ENCODE data around the gene BCOR. TPM values are rescaled to one million over a fixed set of nuclear protein-coding genes. Genes with fewer than 3 reads are reported as not detected.

BCOR gene
- total RNA-seq, 1 experiment from 2014 or later: 48.3 TPM

GRCh38 chrX:40019541-40019940 lies 78.2 kb downstream of the BCOR start:
- intact Hi-C loops (cut with micrococcal nuclease; ENCODE audit: unreplicated experiment) (no loop called here), in situ Hi-C loops (cut with HindIII; ENCODE audit: low pct_unique_long_range_greater_than_20kb, low sequenced_read_pairs) (no loop called here)
- BruUV-seq (replicated peaks): no TSS peak
- ATAC-seq (no peak), DNase-seq (ENCODE audit: low read depth, low spot score) (no peak)
- H3K36me3 ChIP-seq (ENCODE audit: control insufficient read depth, insufficient read depth, low read length): no peaks in the 10 kb centered on the region
- ChIA-PET POLR2A (no interaction called here), CTCF (no interaction called here)
- H3K27me3 ChIP-seq (ENCODE audit: control insufficient read depth, insufficient read depth, low read length): no peaks in the 10 kb centered on the region
- H3K4me1 ChIP-seq (ENCODE audit: control insufficient read depth, insufficient read depth, low read length): no peaks in the 10 kb centered on the region
- H3K4me3 ChIP-seq (ENCODE audit: low read depth in 2 of 2, low read length in 2 of 2): no peak overlapping the region
- no peak overlapping the region for H3K27ac ChIP-seq (ENCODE audit: low read length)
- no peak for TF ChIP-seq POLR2AphosphoS5 (IDR thresholded peaks at IDR 0.05; ENCODE audit: low read depth, low read length)
- no peak for TF ChIP-seq CTCF (IDR thresholded peaks at IDR 0.05)
- TF ChIP-seq REST (IDR thresholded peaks at IDR 0.05; ENCODE audit: insufficient read depth in 1 of 2, low read depth in 2 of 2, low read length in 1 of 2): no peak
- no peak for TF ChIP-seq TCF7L2 (IDR thresholded peaks at IDR 0.05; ENCODE audit: low read depth, low read length)
- TF ChIP-seq SIN3A (IDR thresholded peaks at IDR 0.05; ENCODE audit: borderline replicate concordance, insufficient read depth, low read depth, low read length): no peak
- H3K9me3 ChIP-seq (ENCODE audit: control insufficient read depth, insufficient read depth, low read depth, low read length): no peaks in the 10 kb centered on the region

- CTCF ChIA-PET: no interaction called here
Measured at GRCh38 chrX:40018041-40018440, 79.7 kb downstream of the BCOR start.

More at GRCh38 chrX:40018041-40018440, 79.7 kb downstream of the BCOR start:
- Histone ChIP-seq H3K27ac (ENCODE audit: low read length) (no peak overlapping the region), H3K27me3 (ENCODE audit: control insufficient read depth, insufficient read depth, low read length) (no peaks in the 10 kb centered on the region), H3K4me1 (ENCODE audit: control insufficient read depth, insufficient read depth, low read length) (no peaks in the 10 kb centered on the region), H3K9me3 (ENCODE audit: control insufficient read depth, insufficient read depth, low read depth, low read length) (no peaks in the 10 kb centered on the region), H3K4me3 (ENCODE audit: low read depth in 2 of 2, low read length in 2 of 2) (no peak overlapping the region), H3K36me3 (ENCODE audit: control insufficient read depth, insufficient read depth, low read length) (no peaks in the 10 kb centered on the region)
- POLR2A ChIA-PET: no interaction called here
- in situ Hi-C loops (cut with HindIII; ENCODE audit: low pct_unique_long_range_greater_than_20kb, low sequenced_read_pairs): no loop called here
- DNase-seq (ENCODE audit: low read depth, low spot score) (no peak), ATAC-seq (no peak)
- no TSS peak for BruUV-seq (replicated peaks)
- intact Hi-C loops (cut with micrococcal nuclease; ENCODE audit: unreplicated experiment): no loop called here
- no peak for TF ChIP-seq CTCF (IDR thresholded peaks at IDR 0.05)
- no peak for TF ChIP-seq REST (IDR thresholded peaks at IDR 0.05; ENCODE audit: insufficient read depth in 1 of 2, low read depth in 2 of 2, low read length in 1 of 2)
- TF ChIP-seq POLR2AphosphoS5 (IDR thresholded peaks at IDR 0.05; ENCODE audit: low read depth, low read length): no peak
- no peak for TF ChIP-seq TCF7L2 (IDR thresholded peaks at IDR 0.05; ENCODE audit: low read depth, low read length)
- TF ChIP-seq SIN3A (IDR thresholded peaks at IDR 0.05; ENCODE audit: borderline replicate concordance, insufficient read depth, low read depth, low read length): no peak
